Bronchial epithelial cell (primary cell): ENCODE data around the gene ACOX1. TPM values are rescaled to one million over a fixed set of nuclear protein-coding genes. Genes with fewer than 3 reads are reported as not detected.

Experiments used
- DNase-seq: peaks from one replicate; pipeline ENCODE4 v3.0.0-alpha.2; 2010; ENCODE audit warnings: low read depth
- FAIRE-seq: peaks from 2 replicates; lab custom pipeline; 2011; peaks lifted over from hg19 to GRCh38; lab: Jason Lieb, UNC
- H3K27me3 ChIP-seq: 2 replicates; pipeline ENCODE4 v1.5.1; 2011; ENCODE audit warnings: low read length; ENCODE audit not compliant: control insufficient read depth, insufficient read depth
- H3K36me3 ChIP-seq: 2 replicates; pipeline ENCODE4 v1.5.1; 2011; ENCODE audit warnings: low read length; ENCODE audit not compliant: control insufficient read depth, insufficient read depth
- H3K4me3 ChIP-seq: 2 replicates; pipeline ENCODE4 v1.5.1; 2011; ENCODE audit warnings: mild to moderate bottlenecking, low read depth, low read length, control low read depth
- CTCF ChIP-seq: IDR thresholded peaks from 2 replicates; pipeline ENCODE4 v1.5.1; 2011; ENCODE audit warnings: mild to moderate bottlenecking, moderate library complexity, low read length, control low read depth, inconsistent platforms; ENCODE audit not compliant: insufficient read depth, severe bottlenecking
- total RNA-seq: library from RNA; depleted of rRNA; stranded (reverse); fragments of >200 nt; gene quantifications from 2 replicates; pipeline ENCODE4 v1.2.1, GENCODE V29; 2014

The ACOX1 gene
- total RNA-seq, 1 donor from 2014 or later, result 39.8 TPM

GRCh38 chr17:75950855-75951554, 28.0 kb downstream of the ACOX1 start:
- no peak for DNase-seq
- Histone ChIP-seq H3K27me3 (no peaks in the 10 kb centered on the region), H3K4me3 (no peak overlapping the region), H3K36me3 (peaks cover 29% of the 10 kb centered on the region)
- no peak for TF ChIP-seq CTCF
- peak; percentile 18 for FAIRE-seq

GRCh38 chr17:75950421-75950820, 28.5 kb downstream of the ACOX1 start:
- H3K27me3 ChIP-seq, result no peaks in the 10 kb centered on the region
- TF ChIP-seq CTCF, result no peak
- H3K4me3 ChIP-seq, result no peak overlapping the region
- FAIRE-seq, result no peak
- DNase-seq, result no peak
- H3K36me3 ChIP-seq, result peaks cover 26% of the 10 kb centered on the region

GRCh38 chr17:75945211-75945610, 33.8 kb downstream of the ACOX1 start:
- DNase-seq (no peak), FAIRE-seq (no peak)
- no peak overlapping the region for H3K4me3 ChIP-seq
- TF ChIP-seq CTCF, result no peak
- peaks cover 9% of the 10 kb centered on the region for H3K36me3 ChIP-seq
- no peaks in the 10 kb centered on the region for H3K27me3 ChIP-seq

- Histone ChIP-seq H3K4me3 (no peak overlapping the region), H3K36me3 (peaks cover 8% of the 10 kb centered on the region), H3K27me3 (no peaks in the 10 kb centered on the region)
- no peak for DNase-seq
- TF ChIP-seq CTCF, result no peak
- no peak for FAIRE-seq
These were observed 35.5 kb downstream of the ACOX1 start for GRCh38 chr17:75943491-75943890.

- no peak for DNase-seq
- no peak for FAIRE-seq
- TF ChIP-seq CTCF, result no peak
- peaks cover 4% of the 10 kb centered on the region for H3K36me3 ChIP-seq
- no peak overlapping the region for H3K4me3 ChIP-seq
- H3K27me3 ChIP-seq, result no peaks in the 10 kb centered on the region
These were observed 36.5 kb downstream of the ACOX1 start for GRCh38 chr17:75942473-75942872.

GRCh38 chr17:75941442-75941819, 37.5 kb downstream of the ACOX1 start:
- Histone ChIP-seq H3K4me3 (peak overlapping the region; percentile 64), H3K36me3 (peaks cover 1% of the 10 kb centered on the region), H3K27me3 (no peaks in the 10 kb centered on the region)
- FAIRE-seq (no peak), DNase-seq (no peak)
- no peak for TF ChIP-seq CTCF
